SIG-M5 treated with dmso at 0.1 percent for 504 hours (cell line): ENCODE measurements around the gene VPS37B.

Experiments
- DNase-seq: peaks from one replicate; lab custom pipeline; 2025; ENCODE audit not compliant: unreplicated experiment; lab: John Stamatoyannopoulos, UW

VPS37B gene

GRCh38 chr12:122855071-122855829 is 40.7 kb downstream of the VPS37B start:
- DNase-seq: no peak

GRCh38 chr12:122854554-122854953 is 41.4 kb downstream of the VPS37B start:
- DNase-seq: no peak

GRCh38 chr12:122853582-122854245 is 42.2 kb downstream of the VPS37B start:
- no peak for DNase-seq

- no peak for DNase-seq
Measured at GRCh38 chr12:122852336-122853275, 43.3 kb downstream of the VPS37B start.

- DNase-seq: no peak
Measured at GRCh38 chr12:122851820-122852219, 44.1 kb downstream of the VPS37B start.

GRCh38 chr12:122850695-122851350 is 45.1 kb downstream of the VPS37B start:
- DNase-seq: no peak

GRCh38 chr12:122850048-122850445 is 45.9 kb downstream of the VPS37B start:
- no peak for DNase-seq

GRCh38 chr12:122849352-122850047 is 46.4 kb downstream of the VPS37B start:
- DNase-seq: no peak

GRCh38 chr12:122848471-122849351 is 47.2 kb downstream of the VPS37B start:
- DNase-seq: no peak

GRCh38 chr12:122847921-122848421 is 48.0 kb downstream of the VPS37B start:
- DNase-seq: no peak

GRCh38 chr12:122847516-122847836 is 48.4 kb downstream of the VPS37B start:
- no peak for DNase-seq

- DNase-seq: no peak
Measured at GRCh38 chr12:122846622-122847515, 49.1 kb downstream of the VPS37B start.

- no peak for DNase-seq
Measured at GRCh38 chr12:122845865-122846621, 49.9 kb downstream of the VPS37B start.

- DNase-seq: no peak
Measured at GRCh38 chr12:122845041-122845864, 50.7 kb downstream of the VPS37B start.

GRCh38 chr12:122844366-122844971 is 51.5 kb downstream of the VPS37B start:
- DNase-seq: no peak

- no peak for DNase-seq
Measured at GRCh38 chr12:122843455-122843854, 52.5 kb downstream of the VPS37B start.
